ENCODE results near the gene MTMR11. TPM values are rescaled to one million over a fixed set of nuclear protein-coding genes. Genes with fewer than 3 reads are reported as not detected.

Gene MTMR11
- total and polyA plus RNA-seq, 9 of the 15 experiments (the other 6 are each of a cell fraction or from before 2014, with no cell fraction given), result 0.09 to 1.6 (median 0.51) TPM

DNA sequence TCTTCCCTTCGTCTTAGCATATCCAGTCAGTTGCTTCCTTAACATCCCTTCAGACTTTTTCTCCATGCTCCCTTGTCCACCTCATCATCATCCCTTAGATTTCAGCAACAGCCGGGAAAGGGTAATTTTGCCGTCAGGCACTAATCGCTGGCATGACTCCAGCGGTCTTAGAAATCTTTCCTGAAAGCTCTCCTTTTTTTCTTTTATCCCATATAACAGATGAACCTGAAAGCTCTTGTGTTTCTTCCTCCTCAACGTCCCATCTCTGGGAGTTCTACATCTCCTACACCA lies 47.7 kb downstream of the MTMR11 start (continued):
- TF ChIP-seq FOXK1 (CRISPR knock-in tag; IDR thresholded peaks at IDR 0.05; ENCODE audit: borderline replicate concordance) (peak; percentile 70; the same call in 1 of the 2 replicates), MIER1 (IDR thresholded peaks at IDR 0.05; ENCODE audit: low read depth) (0 out of 2 replicates have a peak, but pooled peaks have one; percentile 6), ARHGAP35 (IDR thresholded peaks at IDR 0.05; ENCODE audit: partially characterized antibody) (no peak), ILK (tag; IDR thresholded peaks at IDR 0.05; ENCODE audit: borderline replicate concordance, low read depth) (peak; percentile 47; the same call in 1 of the 2 replicates), ZNF184 (CRISPR knock-in tag; IDR thresholded peaks at IDR 0.05) (no peak), THRA (IDR thresholded peaks at IDR 0.05) (no peak), SIRT6 (IDR thresholded peaks at IDR 0.05; ENCODE audit: low read depth, low read length) (no peak), CBX5 (IDR thresholded peaks at IDR 0.05; ENCODE audit: borderline replicate concordance, low read depth) (no peak), ZNF134 (CRISPR knock-in tag; conservative IDR thresholded peaks at IDR 0.05) (no peak), ZC3H4 (CRISPR knock-in tag; IDR thresholded peaks at IDR 0.05; ENCODE audit: borderline replicate concordance) (no peak), ETV1 (tag; conservative IDR thresholded peaks at IDR 0.05; ENCODE audit: low read depth) (no peak)
- TF ChIP-seq, protein P1, sequence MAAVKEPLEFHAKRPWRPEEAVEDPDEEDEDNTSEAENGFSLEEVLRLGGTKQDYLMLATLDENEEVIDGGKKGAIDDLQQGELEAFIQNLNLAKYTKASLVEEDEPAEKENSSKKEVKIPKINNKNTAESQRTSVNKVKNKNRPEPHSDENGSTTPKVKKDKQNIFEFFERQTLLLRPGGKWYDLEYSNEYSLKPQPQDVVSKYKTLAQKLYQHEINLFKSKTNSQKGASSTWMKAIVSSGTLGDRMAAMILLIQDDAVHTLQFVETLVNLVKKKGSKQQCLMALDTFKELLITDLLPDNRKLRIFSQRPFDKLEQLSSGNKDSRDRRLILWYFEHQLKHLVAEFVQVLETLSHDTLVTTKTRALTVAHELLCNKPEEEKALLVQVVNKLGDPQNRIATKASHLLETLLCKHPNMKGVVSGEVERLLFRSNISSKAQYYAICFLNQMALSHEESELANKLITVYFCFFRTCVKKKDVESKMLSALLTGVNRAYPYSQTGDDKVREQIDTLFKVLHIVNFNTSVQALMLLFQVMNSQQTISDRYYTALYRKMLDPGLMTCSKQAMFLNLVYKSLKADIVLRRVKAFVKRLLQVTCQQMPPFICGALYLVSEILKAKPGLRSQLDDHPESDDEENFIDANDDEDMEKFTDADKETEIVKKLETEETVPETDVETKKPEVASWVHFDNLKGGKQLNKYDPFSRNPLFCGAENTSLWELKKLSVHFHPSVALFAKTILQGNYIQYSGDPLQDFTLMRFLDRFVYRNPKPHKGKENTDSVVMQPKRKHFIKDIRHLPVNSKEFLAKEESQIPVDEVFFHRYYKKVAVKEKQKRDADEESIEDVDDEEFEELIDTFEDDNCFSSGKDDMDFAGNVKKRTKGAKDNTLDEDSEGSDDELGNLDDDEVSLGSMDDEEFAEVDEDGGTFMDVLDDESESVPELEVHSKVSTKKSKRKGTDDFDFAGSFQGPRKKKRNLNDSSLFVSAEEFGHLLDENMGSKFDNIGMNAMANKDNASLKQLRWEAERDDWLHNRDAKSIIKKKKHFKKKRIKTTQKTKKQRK (IDR thresholded peaks at IDR 0.05; ENCODE audit: borderline replicate concordance, low read depth, low read length), result no peak
- TF ChIP-seq, protein P2, sequence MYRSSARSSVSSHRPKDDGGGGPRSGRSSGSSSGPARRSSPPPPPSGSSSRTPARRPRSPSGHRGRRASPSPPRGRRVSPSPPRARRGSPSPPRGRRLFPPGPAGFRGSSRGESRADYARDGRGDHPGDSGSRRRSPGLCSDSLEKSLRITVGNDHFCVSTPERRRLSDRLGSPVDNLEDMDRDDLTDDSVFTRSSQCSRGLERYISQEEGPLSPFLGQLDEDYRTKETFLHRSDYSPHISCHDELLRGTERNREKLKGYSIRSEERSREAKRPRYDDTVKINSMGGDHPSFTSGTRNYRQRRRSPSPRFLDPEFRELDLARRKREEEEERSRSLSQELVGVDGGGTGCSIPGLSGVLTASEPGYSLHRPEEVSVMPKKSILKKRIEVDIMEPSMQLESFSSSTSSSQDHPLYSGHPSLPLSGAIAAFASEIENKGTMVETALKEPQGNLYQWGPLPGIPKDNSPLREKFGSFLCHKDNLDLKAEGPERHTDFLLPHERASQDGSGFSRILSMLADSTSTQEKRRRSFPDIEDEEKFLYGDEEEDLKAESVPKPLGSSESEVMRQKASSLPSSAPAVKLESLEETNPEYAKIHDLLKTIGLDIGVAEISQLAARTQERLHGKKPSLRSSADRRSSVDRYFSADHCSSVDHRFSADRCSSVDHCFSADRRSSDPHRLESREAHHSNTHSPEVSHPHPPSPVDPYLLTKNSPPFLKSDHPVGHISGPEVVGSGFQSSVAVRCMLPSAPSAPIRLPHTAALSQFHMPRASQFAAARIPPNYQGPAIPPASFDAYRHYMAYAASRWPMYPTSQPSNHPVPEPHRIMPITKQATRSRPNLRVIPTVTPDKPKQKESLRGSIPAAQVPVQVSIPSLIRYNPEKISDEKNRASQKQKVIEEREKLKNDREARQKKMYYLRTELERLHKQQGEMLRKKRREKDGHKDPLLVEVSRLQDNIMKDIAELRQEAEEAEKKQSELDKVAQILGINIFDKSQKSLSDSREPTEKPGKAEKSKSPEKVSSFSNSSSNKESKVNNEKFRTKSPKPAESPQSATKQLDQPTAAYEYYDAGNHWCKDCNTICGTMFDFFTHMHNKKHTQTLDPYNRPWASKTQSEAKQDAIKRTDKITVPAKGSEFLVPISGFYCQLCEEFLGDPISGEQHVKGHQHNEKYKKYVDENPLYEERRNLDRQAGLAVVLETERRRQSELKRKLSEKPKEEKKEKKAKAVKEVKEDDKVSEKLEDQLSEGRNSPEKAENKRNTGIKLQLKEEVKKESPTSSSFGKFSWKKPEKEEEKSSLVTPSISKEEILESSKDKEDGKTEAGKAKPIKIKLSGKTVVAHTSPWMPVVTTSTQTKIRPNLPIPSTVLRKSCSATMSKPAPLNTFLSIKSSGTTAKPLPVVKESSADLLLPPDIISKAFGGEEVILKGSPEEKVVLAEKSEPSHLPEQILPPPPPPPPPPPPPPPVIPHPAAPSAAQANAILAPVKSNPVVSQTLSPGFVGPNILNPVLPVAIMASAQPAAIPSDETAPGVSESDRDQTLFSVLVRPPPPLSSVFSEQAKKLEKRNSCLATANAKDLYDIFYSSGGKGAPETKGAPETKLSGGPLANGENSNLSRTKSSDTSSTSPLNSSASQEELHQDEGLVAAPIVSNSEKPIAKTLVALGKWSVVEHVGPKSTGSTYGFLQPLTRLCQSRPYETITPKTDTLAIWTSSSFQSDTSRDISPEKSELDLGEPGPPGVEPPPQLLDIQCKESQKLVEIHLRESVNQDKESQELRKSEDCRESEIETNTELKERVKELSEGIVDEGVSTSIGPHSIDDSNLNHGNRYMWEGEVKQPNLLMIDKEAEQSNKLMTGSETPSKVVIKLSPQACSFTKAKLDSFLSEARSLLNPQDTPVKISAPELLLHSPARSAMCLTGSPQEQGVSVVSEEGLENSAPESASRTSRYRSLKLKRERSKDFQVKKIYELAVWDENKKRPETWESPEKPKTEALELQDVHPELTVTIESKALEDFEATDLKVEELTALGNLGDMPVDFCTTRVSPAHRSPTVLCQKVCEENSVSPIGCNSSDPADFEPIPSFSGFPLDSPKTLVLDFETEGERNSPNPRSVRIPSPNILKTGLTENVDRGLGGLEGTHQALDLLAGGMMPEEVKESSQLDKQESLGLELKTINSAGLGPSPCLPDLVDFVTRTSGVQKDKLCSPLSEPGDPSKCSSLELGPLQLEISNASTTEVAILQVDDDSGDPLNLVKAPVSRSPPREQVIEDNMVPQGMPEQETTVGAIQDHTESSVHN (IDR thresholded peaks at IDR 0.05; ENCODE audit: borderline replicate concordance in 1 of 2, low read depth in 1 of 2), result no peak
- TF ChIP-seq, protein P3, sequence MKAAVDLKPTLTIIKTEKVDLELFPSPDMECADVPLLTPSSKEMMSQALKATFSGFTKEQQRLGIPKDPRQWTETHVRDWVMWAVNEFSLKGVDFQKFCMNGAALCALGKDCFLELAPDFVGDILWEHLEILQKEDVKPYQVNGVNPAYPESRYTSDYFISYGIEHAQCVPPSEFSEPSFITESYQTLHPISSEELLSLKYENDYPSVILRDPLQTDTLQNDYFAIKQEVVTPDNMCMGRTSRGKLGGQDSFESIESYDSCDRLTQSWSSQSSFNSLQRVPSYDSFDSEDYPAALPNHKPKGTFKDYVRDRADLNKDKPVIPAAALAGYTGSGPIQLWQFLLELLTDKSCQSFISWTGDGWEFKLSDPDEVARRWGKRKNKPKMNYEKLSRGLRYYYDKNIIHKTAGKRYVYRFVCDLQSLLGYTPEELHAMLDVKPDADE (conservative IDR thresholded peaks at IDR 0.05; ENCODE audit: control insufficient read depth, low read depth, low read length), result no peak

Data from K562 (cell line).